ENCODE data around the gene SLC7A14. TPM values are rescaled to one million over a fixed set of nuclear protein-coding genes. Genes with fewer than 3 reads are reported as not detected.

The SLC7A14 gene
- polyA plus RNA-seq (2013) = not detected

GRCh38 chr3:170585937-170586310, at the start of gene SLC7A14:
Gene SLC7A14 (minus strand): TSS chr3:170586075. CDS start chr3:170526936, 59,139 bp downstream.
- Histone ChIP-seq H3K27me3 (replicated peaks in 2 of 5; ENCODE audit: control insufficient read depth in 4 of 5, insufficient read depth in 5 of 5, low read length in 4 of 5) (peaks cover 14 to 64% (median 28%) of the 10 kb centered on the region in 5 experiments), H3K4me3 (ENCODE audit: control insufficient read depth in 1 of 7, extremely low read depth in 1 of 7, insufficient read depth in 4 of 7, low read depth in 2 of 7, low read length in 6 of 7) (no peak within 1 kb of the TSS), H3K4me1 (ENCODE audit: control extremely low read depth in 1 of 4, control insufficient read depth in 4 of 4, insufficient read depth in 4 of 4, low read length in 3 of 4) (peaks cover 0 to 4% (median 0%) of the 10 kb centered on the region in 4 experiments), H3K9me3 (ENCODE audit: control extremely low read depth in 1 of 5, control insufficient read depth in 4 of 5, insufficient read depth in 2 of 5, low read depth in 1 of 5, low read length in 4 of 5) (peaks cover 0 to 3% (median 2%) of the 10 kb centered on the region in 5 experiments), H3K27ac (ENCODE audit: insufficient read depth in 1 of 2, low read depth in 1 of 2, low read length in 2 of 2, poor library complexity in 1 of 2, severe bottlenecking in 2 of 2) (no peak within 1 kb of the TSS), H3K36me3 (ENCODE audit: control insufficient read depth in 4 of 4, insufficient read depth in 4 of 4, low read length in 3 of 4) (no peaks in the 10 kb centered on the region)
- CTCF ChIA-PET = no interaction called here
- DNase-seq = no peak
- POLR2A ChIA-PET = no interaction called here
- 7% methylated on average over 10 of the region's 12 CpGs for WGBS (ENCODE audit: insufficient coverage)

GRCh38 chr3:170635385-170635735, 49.5 kb upstream of the SLC7A14 start:
- no peak for DNase-seq
- no peak overlapping the region for H3K27ac ChIP-seq (ENCODE audit: insufficient read depth in 1 of 2, low read depth in 1 of 2, low read length in 2 of 2, poor library complexity in 1 of 2, severe bottlenecking in 2 of 2)
- CTCF ChIA-PET = no interaction called here
- H3K4me3 ChIP-seq (ENCODE audit: control insufficient read depth in 1 of 7, extremely low read depth in 1 of 7, insufficient read depth in 4 of 7, low read depth in 2 of 7, low read length in 6 of 7) = no peak overlapping the region
- no peaks in the 10 kb centered on the region for H3K9me3 ChIP-seq (ENCODE audit: control extremely low read depth in 1 of 5, control insufficient read depth in 4 of 5, insufficient read depth in 2 of 5, low read depth in 1 of 5, low read length in 4 of 5)
- H3K36me3 ChIP-seq (ENCODE audit: control insufficient read depth in 4 of 4, insufficient read depth in 4 of 4, low read length in 3 of 4) = no peaks in the 10 kb centered on the region
- H3K27me3 ChIP-seq (replicated peaks in 2 of 5; ENCODE audit: control insufficient read depth in 4 of 5, insufficient read depth in 5 of 5, low read length in 4 of 5) = peaks cover 0 to 2% (median 0%) of the 10 kb centered on the region in 5 experiments
- WGBS (ENCODE audit: insufficient coverage) = 75% methylated on average over 2 of the region's 2 CpGs
- no peaks in the 10 kb centered on the region for H3K4me1 ChIP-seq (ENCODE audit: control extremely low read depth in 1 of 4, control insufficient read depth in 4 of 4, insufficient read depth in 4 of 4, low read length in 3 of 4)
- POLR2A ChIA-PET = no interaction called here

DNA sequence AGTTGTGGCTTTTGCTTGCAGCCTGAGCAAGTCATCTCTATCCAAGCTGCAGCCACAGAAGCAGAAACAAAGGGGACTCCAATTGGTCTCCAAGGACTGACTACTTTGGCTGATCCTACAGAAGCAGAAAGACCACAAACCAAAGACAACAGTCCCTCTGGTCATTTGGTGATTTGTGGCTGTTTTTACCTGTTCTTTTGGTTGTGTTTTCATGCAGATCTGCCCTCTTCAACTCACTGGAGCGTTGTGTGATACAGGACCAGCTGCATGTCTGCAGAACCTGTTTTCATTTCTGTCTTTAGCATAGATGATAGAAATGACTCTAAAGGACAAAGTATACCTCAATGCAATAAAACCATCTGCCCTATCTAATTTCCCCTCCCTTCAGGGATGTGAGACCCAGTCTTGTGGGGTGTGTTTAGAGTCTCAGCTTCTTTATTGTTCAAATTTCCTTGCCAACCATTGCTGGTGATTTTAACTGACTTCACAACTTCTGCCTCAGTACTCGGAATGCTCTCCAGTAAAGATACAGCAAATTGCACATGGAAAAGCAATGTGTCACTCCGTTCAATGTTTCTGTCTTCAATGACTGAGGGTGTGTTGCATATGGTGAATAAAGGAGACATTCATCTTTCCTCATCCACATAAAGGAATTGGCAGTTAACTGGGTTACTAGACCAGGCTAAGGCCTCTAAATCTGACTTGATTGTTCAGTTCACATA, 48.9 kb upstream of the SLC7A14 start:
- Histone ChIP-seq H3K27ac (ENCODE audit: insufficient read depth in 1 of 2, low read depth in 1 of 2, low read length in 2 of 2, poor library complexity in 1 of 2, severe bottlenecking in 2 of 2) (no peak overlapping the region), H3K4me1 (ENCODE audit: control extremely low read depth in 1 of 4, control insufficient read depth in 4 of 4, insufficient read depth in 4 of 4, low read length in 3 of 4) (no peaks in the 10 kb centered on the region), H3K4me3 (ENCODE audit: control insufficient read depth in 1 of 7, extremely low read depth in 1 of 7, insufficient read depth in 4 of 7, low read depth in 2 of 7, low read length in 6 of 7) (no peak overlapping the region), H3K9me3 (ENCODE audit: control extremely low read depth in 1 of 5, control insufficient read depth in 4 of 5, insufficient read depth in 2 of 5, low read depth in 1 of 5, low read length in 4 of 5) (no peaks in the 10 kb centered on the region), H3K36me3 (ENCODE audit: control insufficient read depth in 4 of 4, insufficient read depth in 4 of 4, low read length in 3 of 4) (no peaks in the 10 kb centered on the region), H3K27me3 (replicated peaks in 2 of 5; ENCODE audit: control insufficient read depth in 4 of 5, insufficient read depth in 5 of 5, low read length in 4 of 5) (peaks cover 0 to 2% (median 0%) of the 10 kb centered on the region in 5 experiments)
- DNase-seq = no peak
- 100% methylated on average over 1 of the region's 3 CpGs for WGBS (ENCODE audit: insufficient coverage)
- ChIA-PET POLR2A (no interaction called here), CTCF (interaction anchor here (0.6 kb wide), 1 partner anchor 392 kb away, joined by 3 read pairs; the partner anchor contains the start of gene SLC2A2)

- 89% methylated on average over 4 of the region's 4 CpGs for WGBS (ENCODE audit: insufficient coverage)
- no peak overlapping the region for H3K27ac ChIP-seq (ENCODE audit: insufficient read depth in 1 of 2, low read depth in 1 of 2, low read length in 2 of 2, poor library complexity in 1 of 2, severe bottlenecking in 2 of 2)
- ChIA-PET POLR2A (no interaction called here), CTCF (no interaction called here)
- no peaks in the 10 kb centered on the region for H3K36me3 ChIP-seq (ENCODE audit: control insufficient read depth in 4 of 4, insufficient read depth in 4 of 4, low read length in 3 of 4)
- no peaks in the 10 kb centered on the region for H3K4me1 ChIP-seq (ENCODE audit: control extremely low read depth in 1 of 4, control insufficient read depth in 4 of 4, insufficient read depth in 4 of 4, low read length in 3 of 4)
- DNase-seq = no peak
- H3K4me3 ChIP-seq (ENCODE audit: control insufficient read depth in 1 of 7, extremely low read depth in 1 of 7, insufficient read depth in 4 of 7, low read depth in 2 of 7, low read length in 6 of 7) = no peak overlapping the region
- H3K9me3 ChIP-seq (ENCODE audit: control extremely low read depth in 1 of 5, control insufficient read depth in 4 of 5, insufficient read depth in 2 of 5, low read depth in 1 of 5, low read length in 4 of 5) = no peaks in the 10 kb centered on the region
- peaks cover 0 to 1% (median 0%) of the 10 kb centered on the region in 5 experiments for H3K27me3 ChIP-seq (replicated peaks in 2 of 5; ENCODE audit: control insufficient read depth in 4 of 5, insufficient read depth in 5 of 5, low read length in 4 of 5)
Observed at GRCh38 chr3:170633573-170633972, 47.7 kb upstream of the SLC7A14 start.

DNA sequence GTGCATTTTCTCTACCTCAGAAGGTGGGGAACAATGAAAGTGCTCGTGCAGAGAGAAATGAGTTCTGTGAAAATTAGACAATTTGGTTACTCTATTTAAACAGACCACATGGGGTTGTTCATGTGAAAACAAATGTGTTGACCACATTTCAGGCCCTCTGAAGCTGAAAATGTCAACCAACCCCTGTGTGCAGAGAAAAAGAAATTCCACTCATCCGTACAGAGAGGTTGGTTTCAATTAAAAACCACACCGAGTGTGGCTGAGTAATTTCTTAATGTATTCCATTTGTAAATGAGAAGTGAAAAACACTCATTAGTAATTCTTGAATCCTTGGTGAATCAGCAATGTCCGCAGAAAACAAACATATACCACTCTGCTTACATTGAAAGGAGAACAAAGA, 46.9 kb upstream of the SLC7A14 start:
- H3K9me3 ChIP-seq (ENCODE audit: control extremely low read depth in 1 of 5, control insufficient read depth in 4 of 5, insufficient read depth in 2 of 5, low read depth in 1 of 5, low read length in 4 of 5) = no peaks in the 10 kb centered on the region
- 81% methylated on average over 2 of the region's 4 CpGs for WGBS (ENCODE audit: insufficient coverage)
- no peaks in the 10 kb centered on the region for H3K36me3 ChIP-seq (ENCODE audit: control insufficient read depth in 4 of 4, insufficient read depth in 4 of 4, low read length in 3 of 4)
- no peak for DNase-seq
- H3K27ac ChIP-seq (ENCODE audit: insufficient read depth in 1 of 2, low read depth in 1 of 2, low read length in 2 of 2, poor library complexity in 1 of 2, severe bottlenecking in 2 of 2) = no peak overlapping the region
- H3K4me3 ChIP-seq (ENCODE audit: control insufficient read depth in 1 of 7, extremely low read depth in 1 of 7, insufficient read depth in 4 of 7, low read depth in 2 of 7, low read length in 6 of 7) = no peak overlapping the region
- CTCF ChIA-PET = no interaction called here
- H3K27me3 ChIP-seq (replicated peaks in 2 of 5; ENCODE audit: control insufficient read depth in 4 of 5, insufficient read depth in 5 of 5, low read length in 4 of 5) = peaks cover 0 to 1% (median 0%) of the 10 kb centered on the region in 5 experiments
- H3K4me1 ChIP-seq (ENCODE audit: control extremely low read depth in 1 of 4, control insufficient read depth in 4 of 4, insufficient read depth in 4 of 4, low read length in 3 of 4) = no peaks in the 10 kb centered on the region
- POLR2A ChIA-PET = no interaction called here

- Histone ChIP-seq H3K4me1 (ENCODE audit: control extremely low read depth in 1 of 4, control insufficient read depth in 4 of 4, insufficient read depth in 4 of 4, low read length in 3 of 4) (no peaks in the 10 kb centered on the region), H3K4me3 (ENCODE audit: control insufficient read depth in 1 of 7, extremely low read depth in 1 of 7, insufficient read depth in 4 of 7, low read depth in 2 of 7, low read length in 6 of 7) (no peak overlapping the region), H3K27me3 (replicated peaks in 2 of 5; ENCODE audit: control insufficient read depth in 4 of 5, insufficient read depth in 5 of 5, low read length in 4 of 5) (peaks cover 0 to 1% (median 0%) of the 10 kb centered on the region in 5 experiments), H3K27ac (ENCODE audit: insufficient read depth in 1 of 2, low read depth in 1 of 2, low read length in 2 of 2, poor library complexity in 1 of 2, severe bottlenecking in 2 of 2) (no peak overlapping the region), H3K9me3 (ENCODE audit: control extremely low read depth in 1 of 5, control insufficient read depth in 4 of 5, insufficient read depth in 2 of 5, low read depth in 1 of 5, low read length in 4 of 5) (no peaks in the 10 kb centered on the region), H3K36me3 (ENCODE audit: control insufficient read depth in 4 of 4, insufficient read depth in 4 of 4, low read length in 3 of 4) (no peaks in the 10 kb centered on the region)
- 100% methylated on average over 5 of the region's 7 CpGs for WGBS (ENCODE audit: insufficient coverage)
- DNase-seq = no peak
- ChIA-PET POLR2A (no interaction called here), CTCF (no interaction called here)
Observed at GRCh38 chr3:170631755-170632488, 46.0 kb upstream of the SLC7A14 start.

- Histone ChIP-seq H3K9me3 (ENCODE audit: control extremely low read depth in 1 of 5, control insufficient read depth in 4 of 5, insufficient read depth in 2 of 5, low read depth in 1 of 5, low read length in 4 of 5) (peaks cover 0 to 8% (median 0%) of the 10 kb centered on the region in 5 experiments), H3K27me3 (replicated peaks in 2 of 5; ENCODE audit: control insufficient read depth in 4 of 5, insufficient read depth in 5 of 5, low read length in 4 of 5) (peaks cover 0 to 3% (median 0%) of the 10 kb centered on the region in 5 experiments), H3K27ac (ENCODE audit: insufficient read depth in 1 of 2, low read depth in 1 of 2, low read length in 2 of 2, poor library complexity in 1 of 2, severe bottlenecking in 2 of 2) (no peak overlapping the region), H3K4me3 (ENCODE audit: control insufficient read depth in 1 of 7, extremely low read depth in 1 of 7, insufficient read depth in 4 of 7, low read depth in 2 of 7, low read length in 6 of 7) (no peak overlapping the region), H3K36me3 (ENCODE audit: control insufficient read depth in 4 of 4, insufficient read depth in 4 of 4, low read length in 3 of 4) (no peaks in the 10 kb centered on the region), H3K4me1 (ENCODE audit: control extremely low read depth in 1 of 4, control insufficient read depth in 4 of 4, insufficient read depth in 4 of 4, low read length in 3 of 4) (no peaks in the 10 kb centered on the region)
- WGBS (ENCODE audit: insufficient coverage) = 100% methylated on average over 1 of the region's 1 CpG
- POLR2A ChIA-PET = no interaction called here
- CTCF ChIA-PET = no interaction called here
- no peak for DNase-seq
Observed at GRCh38 chr3:170623524-170623923, 37.6 kb upstream of the SLC7A14 start.

Measured in common myeloid progenitor, CD34-positive (primary cell).